Activated CD8-positive, alpha-beta memory T cell treated with anti-CD3 and anti-CD28 coated beads, Interleukin-2, amount 50 U/mL, for 1 hour (primary cell): ENCODE results near the gene AKT3.
"Not testable (repeated sequence)": the region's sequence is repeated elsewhere in the genome, so short reads cannot be mapped to it uniquely, and the experiment has no call there.

Source experiments
- DNase-seq: peaks from one replicate; pipeline ENCODE4 v3.0.0-alpha.2; 2020; ENCODE audit errors: extremely low read depth

Gene AKT3

DNA sequence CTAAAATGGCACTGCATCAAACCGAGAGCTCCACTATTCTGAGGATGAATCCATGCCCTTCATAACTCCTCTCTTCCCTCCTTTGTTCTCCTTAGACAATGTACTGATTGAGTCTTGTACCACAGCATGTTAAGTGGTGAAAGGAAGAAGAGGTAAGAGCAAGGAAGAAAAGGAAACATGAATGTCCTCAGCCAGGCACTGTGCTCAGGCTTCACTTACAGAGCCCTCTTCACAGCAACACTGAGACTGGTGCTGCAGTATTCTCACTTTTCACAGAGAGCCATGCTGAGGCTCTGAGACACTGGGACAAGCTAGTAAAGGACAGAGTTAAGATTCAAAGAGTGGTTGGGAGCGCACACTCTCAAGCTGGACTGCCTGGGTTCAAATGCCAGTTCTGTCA, 143.5 kb downstream of the AKT3 start:
- DNase-seq = no peak

DNA sequence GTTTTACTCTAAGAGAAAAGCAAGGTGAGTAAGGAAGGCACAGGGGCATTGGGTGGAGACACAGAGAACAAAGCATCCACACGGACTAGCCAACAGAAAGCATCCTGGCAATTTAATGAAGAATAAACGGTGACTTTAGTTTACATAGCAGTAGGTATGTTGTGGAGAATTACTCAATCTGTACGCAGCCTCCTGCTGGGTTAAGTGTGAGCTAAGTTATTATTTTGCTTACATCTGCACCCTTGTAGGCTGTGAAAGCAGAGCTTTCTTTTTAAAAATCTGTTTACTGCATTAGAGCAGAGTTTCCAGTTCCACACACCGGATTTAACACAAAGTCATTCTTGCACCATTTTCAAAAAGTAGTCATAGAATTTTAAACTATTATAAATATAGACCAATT, 144.5 kb downstream of the AKT3 start:
- no peak for DNase-seq

DNA sequence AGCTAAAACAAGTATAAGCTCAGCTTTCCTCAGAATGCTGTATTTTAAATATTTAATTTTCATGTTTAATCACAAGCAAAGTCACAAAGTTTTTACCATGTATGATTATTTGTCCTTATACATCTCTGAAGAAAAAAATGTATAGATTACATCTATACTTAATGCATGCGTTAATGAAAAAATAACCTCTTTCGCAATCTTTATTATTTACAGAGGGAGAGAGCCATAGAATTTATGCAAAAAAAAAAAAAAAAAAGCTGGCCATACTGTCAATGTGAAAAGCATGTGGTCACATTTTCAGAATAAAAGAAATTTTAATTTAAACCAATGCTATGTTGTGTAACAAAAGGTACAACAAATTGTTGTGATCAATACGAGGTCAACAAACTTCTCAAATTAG, 148.2 kb downstream of the AKT3 start:
- no peak for DNase-seq

DNA sequence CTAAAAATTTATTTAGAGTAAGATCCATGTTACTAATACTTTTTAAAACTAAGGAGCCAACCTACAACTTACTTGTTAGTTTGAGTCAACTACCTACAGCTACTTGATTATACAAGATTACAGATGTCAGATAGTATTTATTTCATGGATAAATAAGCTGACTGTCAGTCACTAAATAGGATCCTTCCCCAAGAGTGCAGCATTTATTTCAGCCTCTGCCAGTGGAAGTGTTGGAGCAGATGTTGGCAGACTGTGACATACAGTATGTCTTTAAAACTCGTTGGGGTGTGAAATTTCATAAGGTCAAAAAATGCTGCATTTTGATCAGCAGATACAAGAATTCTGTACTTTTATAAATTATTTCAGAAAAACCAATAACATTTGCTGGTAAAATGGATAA, 156.2 kb downstream of the AKT3 start:
- DNase-seq = no peak

DNA sequence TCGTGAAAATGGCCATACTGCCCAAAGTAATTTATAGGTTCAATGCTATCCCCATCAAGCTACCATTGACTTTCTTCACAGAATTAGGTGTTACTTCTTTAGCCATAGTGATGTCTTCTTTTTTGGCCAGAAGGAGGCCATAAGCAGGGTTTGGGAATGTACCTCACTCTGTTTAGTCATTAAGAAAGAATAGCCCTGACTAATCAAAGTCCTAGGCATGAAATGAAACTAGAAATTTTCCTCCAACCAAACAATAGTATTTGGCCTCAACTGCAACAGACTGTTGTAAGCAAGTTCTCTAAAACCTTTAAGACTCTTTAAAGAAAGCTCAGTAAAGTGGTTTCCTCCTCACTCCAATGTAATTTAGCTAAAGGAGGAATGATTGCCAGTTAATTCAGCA, 163.9 kb downstream of the AKT3 start:
- DNase-seq = no peak

DNA sequence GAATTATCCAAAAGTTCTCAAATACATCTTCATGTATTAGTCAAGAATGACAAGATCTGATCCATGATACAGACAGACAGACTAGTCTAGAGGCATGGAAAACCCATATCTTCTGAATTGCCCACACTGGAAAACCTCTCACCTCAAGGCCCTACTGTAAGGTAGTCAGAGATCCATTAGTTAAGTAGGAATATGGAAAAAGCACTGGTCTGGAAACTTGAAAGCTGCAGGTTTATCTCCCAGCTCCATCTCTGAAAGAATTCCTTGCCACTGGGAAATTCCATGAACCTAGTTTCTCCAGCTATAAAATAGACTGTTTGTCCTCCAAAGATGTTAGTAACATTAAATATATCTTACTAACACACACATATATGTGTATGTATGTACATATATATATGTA, 169.2 kb downstream of the AKT3 start:
- DNase-seq = no peak

DNA sequence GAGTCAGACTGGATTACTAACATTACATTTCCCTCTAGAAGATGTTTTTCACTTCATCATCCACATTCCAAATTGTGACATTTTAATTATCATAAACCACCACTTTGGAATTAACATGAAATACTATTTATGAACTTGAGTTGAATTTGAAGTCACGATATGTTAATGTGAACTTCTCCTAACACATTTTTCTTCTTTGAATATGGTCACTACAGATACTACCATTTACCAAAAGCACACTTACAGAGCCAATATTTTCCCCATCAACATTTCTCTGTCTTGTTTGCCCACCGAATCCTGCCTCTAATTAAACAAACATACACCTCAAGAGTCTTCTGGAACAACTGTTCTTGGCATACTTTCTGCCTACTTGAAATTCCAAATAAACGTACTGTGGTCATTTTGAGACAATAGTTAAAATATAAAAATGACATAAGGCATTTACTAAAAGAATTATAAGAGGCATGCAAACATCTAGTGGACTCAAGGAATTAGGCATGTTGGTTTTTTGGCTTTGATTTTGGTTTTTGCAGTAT, 177.4 kb downstream of the AKT3 start:
- DNase-seq = no peak

DNA sequence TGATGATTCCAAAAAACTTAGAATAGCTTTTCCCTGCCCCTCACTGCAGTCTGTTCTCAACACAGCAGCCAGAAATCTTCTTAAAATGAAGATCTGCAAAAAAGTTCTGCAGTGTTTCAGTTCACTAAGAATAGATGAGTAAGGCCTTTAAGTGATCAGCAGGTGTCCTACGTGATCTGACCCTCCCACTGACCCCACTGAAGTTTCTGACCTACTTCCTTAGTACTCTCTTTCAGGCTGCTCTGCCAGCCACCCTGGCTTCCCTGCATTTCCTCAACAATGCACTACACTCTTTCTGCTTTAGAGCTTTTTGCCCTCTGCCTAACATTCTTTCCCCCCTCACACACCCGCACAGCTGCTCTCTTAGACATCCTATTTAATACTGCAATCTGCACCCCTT, 182.5 kb downstream of the AKT3 start:
- no peak for DNase-seq

DNA sequence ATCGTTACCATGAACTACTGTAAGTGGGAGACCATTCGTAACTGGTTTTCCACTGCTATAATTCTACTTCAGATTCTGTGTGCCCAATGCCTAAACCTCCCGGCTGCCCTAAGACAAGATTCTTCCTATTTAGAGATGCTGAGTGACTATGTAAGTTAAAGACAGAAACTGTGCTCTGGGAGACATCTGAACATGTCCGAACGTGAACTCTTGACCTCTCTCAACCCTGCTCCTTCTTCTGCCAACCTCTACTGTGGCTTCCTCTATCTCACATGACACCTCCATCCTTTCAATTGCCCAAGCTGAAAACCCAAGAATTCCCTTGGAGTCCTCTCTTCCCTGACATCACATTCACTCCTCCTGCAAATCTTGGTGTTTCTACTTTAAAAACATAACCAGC, 182.9 kb downstream of the AKT3 start:
- no peak for DNase-seq

DNA sequence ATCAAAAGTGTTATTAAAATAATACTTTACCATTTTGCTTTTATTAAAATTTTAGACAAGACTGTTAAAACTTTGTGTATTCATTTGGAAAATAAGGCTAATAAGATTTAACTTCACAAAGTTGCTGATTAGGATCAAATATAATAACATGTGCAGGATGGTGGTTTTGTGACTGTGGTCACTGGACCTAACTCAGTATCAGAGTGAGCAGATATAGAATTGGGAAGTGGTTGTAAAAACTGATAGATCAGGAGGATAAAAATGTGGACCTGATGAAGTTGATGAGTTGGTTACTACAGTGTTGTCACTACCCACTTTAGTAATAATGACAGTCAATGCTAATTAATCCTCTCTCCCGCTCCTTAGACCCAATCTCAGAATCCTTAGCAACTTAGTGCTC, 186.4 kb downstream of the AKT3 start:
- DNase-seq = no peak

DNA sequence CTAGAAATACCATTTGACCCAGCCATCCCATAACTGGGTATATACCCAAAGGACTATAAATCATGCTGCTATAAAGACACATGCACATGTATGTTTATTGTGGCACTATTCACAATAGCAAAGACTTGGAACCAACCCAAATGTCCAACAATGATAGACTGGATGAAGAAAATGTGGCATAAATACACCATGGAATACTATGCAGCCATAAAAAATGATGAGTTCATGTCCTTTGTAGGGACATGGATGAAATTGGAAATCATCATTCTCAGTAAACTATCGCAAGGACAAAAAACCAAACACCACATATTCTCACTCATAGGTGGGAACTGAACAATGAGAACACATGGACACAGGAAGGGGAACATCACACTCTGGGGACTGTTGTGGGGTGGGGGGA, 187.9 kb downstream of the AKT3 start:
- not testable (repeated sequence) for DNase-seq

DNA sequence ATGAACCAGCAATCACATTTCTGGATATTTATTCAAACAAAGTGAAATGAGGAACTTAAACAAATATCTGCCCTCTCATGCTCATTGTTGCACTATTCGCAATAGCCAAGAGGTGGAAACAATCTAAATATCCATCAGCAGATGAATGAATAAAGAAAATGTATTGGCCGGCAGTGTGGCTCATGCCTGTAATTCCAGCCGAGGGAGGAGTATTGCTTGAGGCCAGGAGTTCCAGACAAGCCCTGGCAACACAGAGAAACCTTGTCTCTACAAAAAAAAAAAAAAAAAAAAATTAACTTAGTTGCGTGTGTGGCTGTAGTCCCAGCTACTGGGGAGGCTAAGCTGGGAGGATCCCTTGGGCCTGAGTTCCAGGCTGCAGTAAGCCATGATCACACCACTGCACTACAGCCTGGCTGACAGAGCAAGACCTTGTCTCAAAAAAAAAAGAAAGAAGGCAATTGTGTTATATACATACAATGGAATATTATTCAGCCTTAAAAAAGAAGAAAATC, 191.4 kb downstream of the AKT3 start:
- no peak for DNase-seq

DNA sequence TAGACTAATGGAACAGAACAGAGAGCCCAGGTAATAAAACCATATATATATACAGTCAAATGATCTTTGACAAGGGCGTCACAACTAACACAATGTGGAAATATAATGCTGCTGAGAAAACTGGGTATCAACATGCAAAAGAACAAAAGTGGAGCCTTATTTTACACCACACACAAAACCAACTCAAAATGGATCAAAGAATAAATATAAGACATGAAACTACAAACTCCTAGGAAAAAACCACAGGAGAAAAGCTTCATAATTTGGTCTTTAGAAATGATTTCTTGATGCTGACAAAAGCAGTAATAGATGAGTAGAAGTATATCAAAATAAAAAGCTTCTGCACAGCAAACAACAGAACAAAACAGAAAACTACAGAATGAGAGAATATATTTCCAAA, 192.2 kb downstream of the AKT3 start:
- no peak for DNase-seq

DNA sequence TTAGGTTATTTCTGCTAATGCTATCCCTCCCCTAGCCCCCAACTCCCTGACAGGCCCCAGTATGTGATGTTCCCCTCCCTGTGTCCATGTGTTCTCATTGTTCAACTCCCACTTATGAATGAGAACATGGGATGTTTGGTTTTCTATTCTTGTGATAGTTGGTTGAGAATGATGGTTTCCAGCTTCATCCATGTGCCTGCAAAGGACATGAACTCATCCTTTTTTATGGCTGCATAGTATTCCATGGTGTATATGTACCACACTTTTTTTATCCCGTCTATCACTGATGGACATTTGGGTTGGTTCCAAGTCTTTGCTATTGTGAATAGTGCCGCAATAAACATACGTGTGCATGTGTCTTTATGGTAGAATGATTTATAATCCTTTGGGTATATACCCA, 200.5 kb downstream of the AKT3 start:
- DNase-seq = not testable (repeated sequence)

DNA sequence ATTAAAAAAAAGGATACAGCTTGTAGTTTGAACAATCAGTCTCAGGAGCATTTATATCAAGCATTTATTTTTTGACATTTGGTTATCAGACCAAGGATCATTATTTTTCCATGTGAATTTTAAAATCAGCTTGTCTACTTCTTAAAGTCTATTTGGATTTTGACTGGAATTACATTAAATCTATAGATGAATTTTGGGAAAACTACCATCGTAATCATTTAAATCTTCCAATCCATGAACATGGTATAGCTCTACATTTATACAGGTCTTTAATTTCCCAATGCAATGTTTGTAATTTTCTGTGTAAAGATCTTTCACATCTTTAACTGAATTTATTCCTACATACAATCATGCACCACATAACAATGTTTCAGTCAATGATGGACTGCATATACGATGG, 203.2 kb downstream of the AKT3 start:
- DNase-seq = no peak

DNA sequence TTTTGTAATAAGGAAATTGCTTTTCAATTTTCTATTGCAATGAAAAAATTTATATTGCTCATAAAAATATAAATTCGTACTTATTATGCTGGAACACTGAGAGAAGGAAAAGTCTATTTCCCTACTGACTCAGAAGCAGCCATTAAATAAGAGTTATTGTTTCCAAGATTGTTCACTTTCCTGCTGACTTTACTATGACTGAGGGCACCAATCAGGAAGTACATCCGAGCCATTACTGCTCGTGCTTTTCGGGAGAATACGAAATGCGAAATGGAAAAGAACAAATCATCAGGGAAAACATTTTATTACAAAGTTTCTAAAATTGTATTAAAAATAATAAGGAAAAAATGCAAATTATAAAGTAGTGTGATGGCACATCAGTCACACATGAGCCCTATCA, 204.8 kb downstream of the AKT3 start:
- DNase-seq = no peak

DNA sequence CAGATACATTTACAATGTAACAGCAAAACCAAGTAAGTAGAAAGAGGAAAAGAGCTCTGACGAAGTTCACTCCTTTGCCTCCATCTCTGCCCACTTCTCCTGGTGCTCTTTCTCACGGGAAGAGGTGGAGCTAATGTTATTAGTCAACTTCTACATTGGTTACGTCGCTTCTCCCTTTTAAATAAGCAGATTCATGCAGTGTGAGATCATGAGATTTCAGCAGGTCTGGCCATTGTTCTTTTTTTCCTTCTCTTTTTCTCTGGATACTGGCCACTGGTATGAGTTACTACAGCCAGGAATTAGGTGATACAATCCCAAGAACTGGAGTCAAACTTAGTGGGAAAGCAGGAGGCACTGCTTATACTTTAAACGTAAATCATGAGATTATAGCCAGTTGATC, 207.1 kb downstream of the AKT3 start:
- DNase-seq = no peak

DNA sequence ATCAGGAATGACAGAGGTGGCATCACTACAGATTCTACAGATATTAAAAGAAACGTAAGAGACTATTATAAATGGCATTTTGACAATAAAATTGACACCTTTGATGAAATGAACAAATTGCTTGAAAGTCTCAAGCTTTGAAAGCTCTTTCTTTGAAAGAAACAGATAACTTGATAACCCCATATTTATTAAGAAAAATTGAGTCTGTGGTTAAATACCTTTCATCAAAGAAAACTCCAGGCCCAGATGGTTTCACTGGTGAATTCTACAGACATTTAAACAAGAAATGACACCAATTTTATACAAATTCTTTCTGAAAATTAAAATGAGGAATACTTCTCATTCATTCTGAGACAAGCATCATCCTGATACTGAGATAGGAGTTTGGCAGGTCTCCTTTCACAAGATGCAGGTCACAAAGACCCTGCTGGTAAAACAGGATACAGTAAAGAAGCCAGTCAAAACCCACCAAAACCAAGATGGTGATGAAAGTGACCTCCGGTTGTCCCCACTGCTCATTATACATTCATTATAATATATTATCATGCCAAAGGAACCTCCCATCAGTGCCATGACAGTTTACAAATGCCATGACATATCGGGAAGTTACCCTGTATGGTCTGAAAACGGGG, 210.9 kb downstream of the AKT3 start:
- DNase-seq = no peak

DNA sequence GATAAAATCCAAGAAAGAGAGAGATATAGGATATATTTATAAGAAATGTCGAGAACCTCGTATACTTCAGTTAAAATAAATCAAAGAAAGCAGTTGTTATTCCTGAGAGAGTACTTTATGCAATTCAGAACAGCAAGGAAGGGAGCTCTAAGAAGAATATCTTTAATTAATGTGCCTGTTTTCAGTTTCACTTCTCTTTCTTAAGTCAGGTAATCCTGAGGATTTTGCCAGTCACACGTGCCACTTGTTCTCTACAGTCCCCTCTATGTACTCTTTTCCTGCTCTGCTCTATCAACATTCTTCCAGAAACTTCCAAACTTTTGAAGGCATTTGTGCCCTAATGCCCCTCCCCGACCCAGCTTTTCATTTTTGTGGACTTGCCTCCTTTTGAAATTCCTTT, 211.9 kb downstream of the AKT3 start:
- DNase-seq = no peak

DNA sequence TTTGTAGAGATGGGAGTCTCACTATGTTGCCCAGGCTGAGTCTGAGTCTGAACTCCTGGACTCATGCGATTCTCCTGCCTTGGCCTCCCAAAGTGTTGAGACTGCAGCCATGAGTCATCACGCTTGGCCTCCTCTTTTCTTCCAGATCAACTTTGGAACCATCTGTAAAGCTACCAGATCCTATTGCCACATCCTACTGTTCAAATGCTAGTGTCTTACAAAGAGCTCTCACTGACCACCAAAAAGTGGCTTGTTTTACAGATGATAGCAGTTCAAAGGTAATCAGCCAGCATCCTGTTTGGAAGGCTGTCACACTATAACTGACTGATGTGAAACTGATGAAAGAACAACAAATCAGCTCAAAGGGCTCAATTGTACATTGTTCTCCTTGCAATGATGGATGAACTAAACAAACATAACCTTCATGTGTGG, 221.6 kb downstream of the AKT3 start:
- DNase-seq = no peak

DNA sequence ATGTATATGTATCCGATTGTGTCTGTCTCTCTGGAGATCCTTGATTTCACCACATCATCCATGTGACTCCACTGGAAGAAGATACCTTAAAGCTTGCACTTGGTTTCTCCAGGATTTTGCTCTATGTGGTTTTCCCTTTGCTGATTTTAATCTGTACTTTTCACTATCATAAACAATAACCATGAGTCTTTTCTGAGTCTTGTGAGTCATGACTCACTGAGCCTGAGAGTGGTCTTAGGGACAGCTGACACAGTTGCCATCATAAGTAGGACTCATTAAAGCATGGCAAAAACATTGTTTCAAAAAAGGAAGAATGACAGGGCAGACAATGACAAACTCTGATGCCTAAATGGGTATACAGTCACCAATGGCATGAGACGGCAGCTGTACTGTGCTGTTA, 226.2 kb downstream of the AKT3 start:
- no peak for DNase-seq

DNA sequence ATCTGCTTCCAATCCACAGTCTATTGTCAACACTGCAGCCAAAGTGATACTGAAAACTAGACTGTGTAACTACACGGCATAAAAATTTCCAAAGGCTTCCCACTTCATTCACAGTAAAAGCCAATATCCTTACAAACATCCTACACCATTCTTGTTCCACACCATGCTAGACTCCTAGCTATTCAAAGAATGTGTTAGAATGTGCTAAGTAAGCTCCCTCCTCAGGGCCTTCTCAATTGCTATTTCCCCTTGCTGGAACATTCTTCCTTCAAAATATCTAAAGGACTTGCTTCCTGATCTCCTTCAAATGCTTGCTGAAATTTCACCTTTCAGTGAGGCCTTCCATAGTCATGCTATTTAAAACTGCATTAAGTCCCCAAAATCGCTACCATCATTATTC, 228.1 kb downstream of the AKT3 start:
- no peak for DNase-seq

DNA sequence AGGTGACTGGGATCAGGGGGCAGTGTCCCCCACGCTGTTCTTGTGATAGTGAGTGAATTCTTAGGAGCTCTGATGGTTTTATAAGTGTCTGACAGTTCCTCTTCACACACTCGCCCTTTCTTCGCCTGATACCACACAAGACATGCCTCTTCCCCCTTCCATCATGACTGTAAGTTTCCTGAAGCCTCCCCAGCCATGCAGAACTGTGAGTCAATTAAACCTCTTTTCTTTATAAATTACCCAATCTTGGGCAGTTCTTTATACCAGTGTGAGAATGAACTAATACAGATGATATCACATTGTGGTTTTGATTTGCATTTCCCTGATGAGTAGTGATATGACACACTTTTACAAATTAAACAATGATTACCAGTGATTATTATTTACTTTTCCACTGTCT, 229.9 kb downstream of the AKT3 start:
- DNase-seq = no peak

DNA sequence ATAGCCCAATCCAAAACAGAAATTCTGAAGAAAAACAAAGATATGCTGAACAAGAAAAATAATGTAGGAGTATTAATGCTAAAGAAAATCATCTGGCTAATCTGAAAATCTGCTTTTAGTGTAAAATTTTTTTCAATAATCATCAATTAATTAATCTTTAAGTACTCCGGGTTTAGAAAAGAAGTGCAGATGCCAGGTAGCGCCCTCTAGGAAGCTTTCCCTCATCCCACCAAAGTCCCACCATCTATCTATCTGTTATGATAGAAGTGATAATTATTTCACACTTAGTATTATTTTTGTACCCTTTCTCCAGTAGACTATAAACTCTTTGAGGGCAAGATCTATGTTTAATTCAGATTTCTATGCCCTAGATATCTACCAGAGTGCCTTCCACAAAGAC, 240.3 kb downstream of the AKT3 start:
- DNase-seq = no peak
